H9 (cell line): ENCODE data around the gene GRIA4. TPM values are rescaled to one million over a fixed set of nuclear protein-coding genes. Genes with fewer than 3 reads are reported as not detected.

Experiments
- DNase-seq: peaks from one replicate; pipeline ENCODE4 v3.0.0-alpha.2; 2017
- H2AFZ ChIP-seq: one replicate; pipeline ENCODE4 v1.6.1; 2013; ENCODE audit warnings: mild to moderate bottlenecking, low read length, control low read depth, moderate library complexity
- H2AK5ac ChIP-seq: 2 replicates; pipeline ENCODE4 v1.6.1; 2013; ENCODE audit warnings: low read length, control low read depth, mixed read lengths; ENCODE audit not compliant: insufficient read length
- H2BK120ac ChIP-seq: one replicate; pipeline ENCODE4 v1.6.1; 2013; ENCODE audit warnings: low read depth, mild to moderate bottlenecking, low read length, control low read depth, inconsistent platforms; ENCODE audit not compliant: poor library complexity, severe bottlenecking
- H2BK12ac ChIP-seq: 2 replicates; pipeline ENCODE4 v1.6.1; 2013; ENCODE audit warnings: low read length, control low read depth, mixed read lengths, low read depth; ENCODE audit not compliant: insufficient read length
- H2BK15ac ChIP-seq: 2 replicates; pipeline ENCODE4 v1.6.1; 2013; ENCODE audit warnings: low read depth, low read length, control low read depth
- H2BK20ac ChIP-seq: one replicate; pipeline ENCODE4 v1.6.1; 2013; ENCODE audit warnings: low read depth, mild to moderate bottlenecking, low read length, control low read depth, inconsistent platforms; ENCODE audit not compliant: poor library complexity, severe bottlenecking
- H2BK5ac ChIP-seq: 2 replicates; pipeline ENCODE4 v1.6.1; 2013; ENCODE audit warnings: low read length, control low read depth, mixed read lengths; ENCODE audit not compliant: insufficient read length
- H3K14ac ChIP-seq: 2 replicates; pipeline ENCODE4 v1.6.1; 2013; ENCODE audit warnings: low read length, control low read depth; ENCODE audit not compliant: insufficient read depth
- H3K18ac ChIP-seq: 2 replicates; pipeline ENCODE4 v1.6.1; 2013; ENCODE audit warnings: low read depth, mild to moderate bottlenecking, mixed read lengths, low read length, control low read depth; ENCODE audit not compliant: insufficient read length
- H3K23ac ChIP-seq: 2 replicates; pipeline ENCODE4 v1.6.1; 2013; ENCODE audit warnings: low read length, control low read depth, mixed read lengths, low read depth; ENCODE audit not compliant: insufficient read length
- H3K23me2 ChIP-seq: 2 replicates; pipeline ENCODE4 v1.6.1; 2013; ENCODE audit warnings: low read depth, mild to moderate bottlenecking, mixed read lengths, low read length, control low read depth; ENCODE audit not compliant: insufficient read length, poor library complexity, severe bottlenecking
- H3K27ac ChIP-seq: 2 replicates; pipeline ENCODE4 v1.5.1; 2013; ENCODE audit warnings: low read length, control low read depth, mixed read lengths, low read depth; ENCODE audit not compliant: insufficient read length
- H3K27me3 ChIP-seq: 2 replicates; pipeline ENCODE4 v1.6.1; 2013; ENCODE audit warnings: low read length, control low read depth, inconsistent platforms; ENCODE audit not compliant: insufficient read depth
- H3K4ac ChIP-seq: 2 replicates; pipeline ENCODE4 v1.6.1; 2013; ENCODE audit warnings: low read depth, mild to moderate bottlenecking, control low read depth, inconsistent platforms, low read length, moderate library complexity
- H3K4me1 ChIP-seq: 2 replicates; pipeline ENCODE4 v1.6.1; 2013; ENCODE audit warnings: low read length, control low read depth, inconsistent platforms; ENCODE audit not compliant: insufficient read depth
- H3K4me2 ChIP-seq: 2 replicates; pipeline ENCODE4 v1.6.1; 2013; ENCODE audit warnings: low read length, control low read depth, mixed read lengths; ENCODE audit not compliant: insufficient read length, insufficient read depth
- H3K56ac ChIP-seq: 2 replicates; pipeline ENCODE4 v1.6.1; 2013; ENCODE audit warnings: low read depth, mild to moderate bottlenecking, mixed read lengths, low read length, control low read depth; ENCODE audit not compliant: insufficient read length
- H3K79me1 ChIP-seq: 2 replicates; pipeline ENCODE4 v1.6.1; 2013; ENCODE audit warnings: low read depth, mild to moderate bottlenecking, moderate library complexity, low read length, control low read depth, inconsistent platforms; ENCODE audit not compliant: insufficient read depth, poor library complexity, severe bottlenecking
- H3K79me2 ChIP-seq: 2 replicates; pipeline ENCODE4 v1.6.1; 2013; ENCODE audit warnings: low read length, control low read depth, inconsistent platforms; ENCODE audit not compliant: insufficient read depth
- H3K9ac ChIP-seq: 2 replicates; pipeline ENCODE4 v1.6.1; 2013; ENCODE audit warnings: low read length, control low read depth, mixed read lengths; ENCODE audit not compliant: insufficient read length; ENCODE audit errors: extremely low read depth
- H3K9me3 ChIP-seq: one replicate; pipeline ENCODE4 v1.6.1; 2013; ENCODE audit warnings: low read depth, low read length, inconsistent platforms; ENCODE audit not compliant: control insufficient read depth
- H3T11ph ChIP-seq: one replicate; pipeline ENCODE4 v1.6.1; 2013; ENCODE audit warnings: mild to moderate bottlenecking, low read length, control low read depth, inconsistent platforms
- H4K20me1 ChIP-seq: one replicate; pipeline ENCODE4 v1.6.1; 2013; ENCODE audit not compliant: control insufficient read depth, insufficient read length, insufficient read depth
- H4K5ac ChIP-seq: 2 replicates; pipeline ENCODE4 v1.6.1; 2013; ENCODE audit warnings: low read depth, mild to moderate bottlenecking, mixed read lengths, low read length, control low read depth; ENCODE audit not compliant: insufficient read length
- H4K8ac ChIP-seq: replicated peaks from 2 replicates; pipeline ENCODE4 v1.6.1; 2013; ENCODE audit warnings: low read length, control low read depth, mixed read lengths, low read depth; ENCODE audit not compliant: insufficient read length
- H4K91ac ChIP-seq: 2 replicates; pipeline ENCODE4 v1.6.1; 2013; ENCODE audit warnings: low read depth, mild to moderate bottlenecking, moderate library complexity, mixed read lengths, low read length, control low read depth; ENCODE audit not compliant: insufficient read length
- H3K27ac Mint-ChIP-seq, 3 experiments: 2 replicates in 2 of 3; 3 replicates in 1 of 3; pipeline ENCODE4 v1.8.0; 2020 to 2021; ENCODE audit warnings: mixed read lengths in 3 of 3, mild to moderate bottlenecking in 1 of 3, moderate library complexity in 1 of 3
- H3K27me3 Mint-ChIP-seq: 2 replicates; pipeline ENCODE4 v1.8.0; 2021; ENCODE audit warnings: low read depth, mild to moderate bottlenecking, moderate library complexity, mixed read lengths
- H3K36me3 Mint-ChIP-seq, 3 experiments: 2 replicates in 2 of 3; 3 replicates in 1 of 3; pipeline ENCODE4 v1.8.0; 2020 to 2021; ENCODE audit warnings: low read depth in 3 of 3, mixed read lengths in 3 of 3; ENCODE audit not compliant: insufficient read depth in 1 of 3
- H3K4me1 Mint-ChIP-seq, 2 experiments: 2 replicates each; pipeline ENCODE4 v1.8.0; 2020; ENCODE audit warnings: mixed read lengths in 2 of 2
- H3K4me3 Mint-ChIP-seq, 2 experiments: 2 replicates in 1 of 2; 3 replicates in 1 of 2; pipeline ENCODE4 v1.8.0; 2020 to 2021; ENCODE audit warnings: mild to moderate bottlenecking in 2 of 2, mixed read lengths in 2 of 2, moderate library complexity in 1 of 2
- H3K9me3 Mint-ChIP-seq, 2 experiments: 2 replicates in 1 of 2; 3 replicates in 1 of 2; pipeline ENCODE4 v1.8.0; 2020; ENCODE audit warnings: mild to moderate bottlenecking in 2 of 2, mixed read lengths in 2 of 2, moderate library complexity in 1 of 2
- CTCF ChIP-seq: fragments of 200-600 bp; sonication (generic); conservative IDR thresholded peaks from 3 replicates; pipeline ENCODE4 v1.8.0; 2021; ENCODE audit warnings: antibody characterized with exemption, mild to moderate bottlenecking
- WGBS: extraction: QIAGEN DNeasy Blood & Tissue Kit; methylation state at CpG from one replicate; pipeline ENCODE4 v1.1.7; 2013; ENCODE audit warnings: missing lambda C conversion rate, low lambda C conversion rate, mixed read lengths; ENCODE audit not compliant: insufficient read length; ENCODE audit errors: extremely low coverage; 5-methylcytosine and 5-hydroxymethylcytosine counted together
- total RNA-seq: library from RNA; stranded (reverse); gene quantifications from 2 replicates; pipeline ENCODE4 v1.2.1, GENCODE V29; 2021

Gene GRIA4
- total RNA-seq, 1 experiment from 2014 or later, result 0.83 TPM

GRCh38 chr11:105829084-105829483, 219.2 kb downstream of the GRIA4 start:
- Histone ChIP-seq H3K4me1 (no peaks in the 10 kb centered on the region; the same call in 1 of the 2 replicates), H4K8ac (no peak overlapping the region), H2BK20ac (no peak overlapping the region), H3K23ac (no peak overlapping the region), H3K9ac (no peak overlapping the region), H3K27ac (no peak overlapping the region), H3K23me2 (no peaks in the 10 kb centered on the region), H3K27me3 (no peaks in the 10 kb centered on the region), H3K56ac (no peak overlapping the region), H2AK5ac (no peak overlapping the region), H2AFZ (no peak overlapping the region), H3K4me2 (no peak overlapping the region), H2BK120ac (no peak overlapping the region), H3K79me2 (no peaks in the 10 kb centered on the region), H4K20me1 (no peaks in the 10 kb centered on the region), H3T11ph (no peak overlapping the region), H4K5ac (no peak overlapping the region), H3K14ac (no peak overlapping the region), H4K91ac (no peak overlapping the region), H3K4ac (no peak overlapping the region), H3K18ac (no peak overlapping the region), H3K9me3 (no peaks in the 10 kb centered on the region), H2BK12ac (no peak overlapping the region), H3K79me1 (no peaks in the 10 kb centered on the region), H2BK5ac (no peak overlapping the region), H2BK15ac (no peak overlapping the region)
- Mint-ChIP-seq H3K4me3 (no peak overlapping the region), H3K9me3 (no peaks in the 10 kb centered on the region), H3K27ac (no peak overlapping the region), H3K4me1 (no peaks in the 10 kb centered on the region), H3K36me3 (no peaks in the 10 kb centered on the region), H3K27me3 (no peaks in the 10 kb centered on the region)
- TF ChIP-seq CTCF, result no peak
- DNase-seq, result no peak
- WGBS, result no CpG with 5 or more reads among the region's 1 CpG
